GM19193 (cell line): ENCODE data around the gene ALG10B.

Experiments used
- POLR2A ChIP-seq: IDR thresholded peaks from 4 replicates; pipeline ENCODE4 v1.6.1; 2011; ENCODE audit not compliant: insufficient read depth, insufficient read length; ENCODE audit errors: extremely low read depth

Gene ALG10B, protein sequence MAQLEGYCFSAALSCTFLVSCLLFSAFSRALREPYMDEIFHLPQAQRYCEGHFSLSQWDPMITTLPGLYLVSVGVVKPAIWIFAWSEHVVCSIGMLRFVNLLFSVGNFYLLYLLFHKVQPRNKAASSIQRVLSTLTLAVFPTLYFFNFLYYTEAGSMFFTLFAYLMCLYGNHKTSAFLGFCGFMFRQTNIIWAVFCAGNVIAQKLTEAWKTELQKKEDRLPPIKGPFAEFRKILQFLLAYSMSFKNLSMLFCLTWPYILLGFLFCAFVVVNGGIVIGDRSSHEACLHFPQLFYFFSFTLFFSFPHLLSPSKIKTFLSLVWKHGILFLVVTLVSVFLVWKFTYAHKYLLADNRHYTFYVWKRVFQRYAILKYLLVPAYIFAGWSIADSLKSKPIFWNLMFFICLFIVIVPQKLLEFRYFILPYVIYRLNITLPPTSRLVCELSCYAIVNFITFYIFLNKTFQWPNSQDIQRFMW

DNA sequence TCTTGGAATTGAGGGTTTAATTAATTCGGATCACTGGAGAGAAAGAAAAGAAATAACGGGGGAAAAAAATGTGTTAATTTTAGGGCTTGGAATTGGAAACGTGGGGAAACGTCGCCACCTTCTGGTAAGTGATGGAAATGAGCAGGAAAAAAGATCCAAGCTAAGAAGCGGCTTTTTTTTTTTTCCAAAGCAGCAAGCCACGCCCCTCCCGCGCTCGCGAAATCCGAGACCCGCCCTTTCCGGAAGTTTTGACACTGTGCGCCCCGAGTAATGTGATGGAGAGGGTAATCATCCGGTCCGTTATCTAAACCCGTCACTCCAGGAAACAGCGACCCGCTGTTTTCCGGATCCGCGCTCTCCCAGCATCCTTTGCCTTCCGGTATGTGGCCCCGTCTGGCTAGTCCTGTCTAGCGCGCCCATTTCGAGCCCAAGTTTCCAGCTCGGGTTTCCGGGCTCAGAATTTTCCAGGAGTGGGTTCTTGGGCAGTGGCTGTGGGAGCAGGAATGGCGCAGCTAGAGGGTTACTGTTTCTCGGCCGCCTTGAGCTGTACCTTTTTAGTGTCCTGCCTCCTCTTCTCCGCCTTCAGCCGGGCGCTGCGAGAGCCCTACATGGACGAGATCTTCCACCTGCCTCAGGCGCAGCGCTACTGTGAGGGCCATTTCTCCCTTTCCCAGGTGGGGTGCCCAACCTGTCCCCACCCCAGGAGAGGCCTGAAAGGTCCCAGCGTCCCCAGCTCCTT, at the start of gene ALG10B:
Gene ALG10B (plus strand): TSS at position 384 of the 739 bp plus-strand sequence. CDS start 120 bp downstream, at position 504.
- peak; percentile 88 for TF ChIP-seq POLR2A

DNA sequence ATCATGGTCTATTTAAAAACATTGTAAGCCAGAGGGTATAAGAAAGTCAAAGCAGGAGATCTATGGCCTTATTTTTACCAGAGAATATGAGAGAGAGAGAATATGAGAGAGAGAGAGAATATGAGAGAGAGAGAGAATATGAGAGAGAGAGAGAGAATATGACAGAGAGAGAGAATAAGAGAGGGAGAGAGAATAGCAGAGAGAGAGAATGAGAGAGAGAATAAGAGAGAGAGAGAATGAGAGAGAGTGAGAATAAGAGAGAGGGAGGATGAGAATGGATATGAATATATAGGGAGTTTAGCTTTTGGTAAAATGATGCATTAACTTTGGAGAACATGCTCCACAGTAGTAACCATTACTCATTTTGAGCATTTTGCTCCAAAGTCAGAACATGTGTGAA, 48.0 kb upstream of the ALG10B start:
- no peak for TF ChIP-seq POLR2A

DNA sequence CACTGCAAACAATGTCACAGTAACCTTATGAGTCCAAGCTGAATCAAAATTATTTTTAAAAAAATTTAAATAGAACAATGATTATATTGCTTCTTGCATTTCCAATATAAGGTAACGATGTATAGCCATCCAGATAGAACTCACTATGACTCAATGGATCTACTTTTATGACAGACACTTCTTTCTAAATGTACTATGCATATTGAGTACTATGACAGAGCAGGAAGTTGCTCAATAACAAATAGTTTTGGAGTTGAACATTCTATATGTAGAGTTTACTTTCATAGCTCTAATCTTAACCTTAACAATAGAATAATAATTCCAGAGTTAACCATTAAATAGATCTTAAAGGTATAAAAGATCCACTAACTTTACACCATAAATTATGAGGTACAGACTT, 46.7 kb upstream of the ALG10B start:
- TF ChIP-seq POLR2A = no peak

DNA sequence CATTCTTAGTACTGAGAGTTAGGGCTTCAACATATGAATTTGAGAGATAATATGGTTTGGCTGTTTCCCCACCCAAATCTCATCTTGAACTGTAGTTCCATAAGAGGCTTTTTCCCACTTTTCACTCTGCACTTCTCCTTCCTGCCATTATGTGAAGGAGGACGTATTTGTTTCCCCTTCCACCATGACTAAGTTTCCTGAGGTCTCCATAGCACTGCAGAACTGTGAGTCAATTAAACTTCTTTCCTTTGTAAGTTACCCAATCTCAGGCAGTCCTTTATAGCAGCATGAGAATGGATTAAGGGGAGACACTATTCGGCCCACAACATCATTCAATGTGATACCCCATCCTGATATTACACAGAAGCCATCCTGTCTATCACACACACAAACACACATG, 36.8 kb upstream of the ALG10B start:
- TF ChIP-seq POLR2A = no peak

DNA sequence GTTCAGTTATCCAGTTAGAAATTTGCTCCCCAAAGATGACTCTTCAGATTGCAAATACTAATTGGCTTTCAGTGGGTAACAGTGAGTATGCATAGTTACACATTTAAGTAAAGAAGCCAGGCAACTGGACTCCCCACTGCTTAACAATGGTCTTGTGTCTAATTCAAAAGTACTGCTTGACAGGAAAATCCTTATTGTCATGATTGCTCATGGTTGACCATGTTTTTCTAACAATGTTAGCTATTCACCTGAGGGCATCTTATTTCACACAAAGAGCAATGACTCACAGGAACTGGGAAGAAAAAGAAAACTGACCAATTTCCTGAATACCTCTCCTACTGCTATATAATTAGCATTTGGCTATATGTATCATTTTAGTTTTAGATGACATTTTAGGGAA, 33.7 kb upstream of the ALG10B start:
- TF ChIP-seq POLR2A = no peak

DNA sequence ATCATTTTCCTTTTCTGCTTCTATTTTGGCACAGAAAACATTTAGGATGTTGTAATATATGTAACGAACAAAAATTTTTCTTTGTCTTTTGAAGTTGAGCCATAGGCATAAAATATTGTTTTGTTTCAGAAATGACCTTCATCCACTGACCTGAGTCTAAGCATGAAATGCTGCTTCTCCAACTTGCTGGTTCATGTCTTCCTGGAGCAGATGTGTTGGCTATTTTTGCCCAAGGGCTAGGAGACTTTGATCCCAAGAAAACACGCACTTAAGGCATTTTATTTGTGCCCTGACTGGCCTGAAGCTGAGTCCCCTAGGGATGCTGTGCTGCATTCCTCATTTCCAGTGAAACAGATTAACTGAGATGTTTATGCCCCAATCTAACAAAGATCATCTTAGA, 27.2 kb upstream of the ALG10B start:
- no peak for TF ChIP-seq POLR2A

DNA sequence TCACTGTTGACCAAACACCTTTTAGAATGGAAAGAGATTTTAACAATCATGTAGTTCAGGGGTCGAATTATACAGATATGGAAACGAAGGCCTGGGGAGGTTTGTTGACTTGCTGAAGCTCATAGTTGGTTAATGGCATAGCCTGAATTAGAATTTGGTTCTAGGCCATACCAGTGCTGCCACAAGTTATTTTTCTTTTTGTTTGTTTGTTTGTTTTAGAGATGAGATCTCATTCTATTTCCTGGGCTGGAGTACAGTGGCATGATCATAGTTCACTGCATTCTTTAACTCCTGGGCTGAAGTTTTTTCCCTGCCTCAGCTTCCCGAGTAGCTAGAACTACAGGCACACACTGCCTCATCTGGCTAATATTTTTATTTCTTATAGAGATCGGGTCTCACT, 25.4 kb upstream of the ALG10B start:
- no peak for TF ChIP-seq POLR2A

DNA sequence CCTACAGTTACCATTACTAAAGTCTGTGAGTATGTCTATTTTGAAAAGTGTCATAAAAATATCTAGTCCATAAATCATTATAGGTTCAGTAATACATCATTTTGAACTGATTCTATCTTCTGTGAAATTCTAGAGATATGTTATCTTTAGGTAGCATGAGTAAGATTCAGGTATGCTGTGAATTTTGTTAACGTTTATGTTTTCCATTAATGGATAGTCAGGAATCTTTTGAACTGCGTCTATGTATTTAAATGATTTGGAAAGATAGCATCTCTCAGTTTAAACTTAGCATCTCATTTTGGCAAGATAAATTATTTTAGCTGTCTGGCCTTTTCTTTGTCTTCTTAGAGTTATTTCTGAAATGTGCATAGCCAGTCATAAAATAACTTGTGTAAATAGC, 8.3 kb downstream of the ALG10B start:
- no peak for TF ChIP-seq POLR2A

DNA sequence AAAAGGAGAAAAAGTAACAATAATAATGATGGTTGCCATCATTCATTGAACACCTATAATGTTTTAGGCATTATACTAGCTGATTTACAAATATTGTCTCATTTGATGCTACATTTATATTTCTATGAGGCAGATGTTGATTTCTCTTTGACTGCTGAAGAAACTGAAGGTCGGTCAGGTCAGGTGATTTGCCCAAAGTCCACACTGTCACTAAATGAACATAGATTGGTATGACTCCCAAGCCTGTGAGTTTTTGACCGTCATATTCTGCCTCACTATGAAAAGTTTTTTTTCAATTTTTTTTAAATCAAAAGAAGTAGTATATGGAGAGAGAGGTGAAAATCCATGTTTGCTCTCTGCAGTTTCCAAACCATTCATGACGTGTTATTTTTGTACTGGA, 10.8 kb downstream of the ALG10B start:
- TF ChIP-seq POLR2A = no peak

DNA sequence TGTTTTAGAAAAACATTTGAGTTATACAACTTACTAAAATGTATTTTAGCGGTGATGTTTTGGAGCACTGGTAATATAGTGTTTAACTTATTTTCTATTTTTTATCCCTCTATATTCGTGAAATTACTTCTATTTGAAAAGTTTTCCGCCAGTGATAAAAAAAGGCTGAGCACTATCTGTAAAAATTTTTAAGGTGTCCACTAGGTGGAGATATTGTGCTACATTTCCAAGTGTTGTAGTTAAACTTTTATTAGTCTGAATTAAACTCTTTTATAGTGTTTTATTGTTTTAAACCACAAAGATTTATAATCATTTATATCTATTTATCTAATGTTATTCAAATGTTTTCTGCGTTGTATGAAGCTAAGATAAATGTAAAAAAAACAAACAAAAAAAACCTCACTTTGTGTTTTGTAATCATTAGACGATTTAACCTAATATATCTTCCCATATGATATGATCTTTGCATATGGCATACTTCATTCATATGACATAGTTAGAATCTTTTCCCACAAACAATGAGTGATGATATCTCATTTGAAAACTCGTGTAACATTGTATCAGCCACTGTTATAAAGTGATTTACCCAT, 11.8 kb downstream of the ALG10B start:
- TF ChIP-seq POLR2A = no peak

DNA sequence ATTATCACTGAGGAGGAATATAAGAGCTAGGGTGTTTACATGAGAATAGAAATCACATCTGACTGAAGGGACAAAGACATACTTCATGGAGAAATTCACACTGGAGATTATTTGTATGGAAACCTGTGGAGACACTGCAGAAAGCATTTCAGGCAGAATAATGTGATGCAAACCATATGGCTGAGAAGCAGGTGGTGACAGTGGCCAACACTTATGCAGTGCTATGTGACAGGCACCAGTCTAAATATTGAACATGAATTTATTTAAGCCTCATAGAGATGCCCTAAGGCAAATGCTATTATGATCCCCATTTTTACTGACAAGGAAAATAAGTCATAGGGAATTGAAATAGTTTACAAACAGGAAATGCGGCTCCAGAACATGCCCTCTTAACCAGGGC, 16.2 kb downstream of the ALG10B start:
- TF ChIP-seq POLR2A = no peak

DNA sequence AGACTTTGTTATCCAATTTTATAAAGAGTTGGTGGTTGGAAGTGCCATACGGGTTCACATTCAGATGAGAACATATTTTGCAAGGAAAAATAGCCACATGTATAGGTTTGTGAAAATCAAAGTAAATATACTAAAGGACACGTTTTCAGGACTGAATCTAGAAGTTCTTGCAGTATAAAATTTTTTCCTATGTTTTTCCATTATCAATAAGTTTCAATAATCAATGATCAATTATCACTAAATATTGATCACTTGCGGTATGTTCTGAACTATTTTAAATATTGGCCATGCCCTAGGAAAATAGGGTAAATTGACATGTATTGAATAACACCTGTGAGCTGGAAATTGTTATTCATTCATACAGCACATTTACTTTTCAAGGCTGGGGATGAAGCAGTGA, 25.9 kb downstream of the ALG10B start:
- TF ChIP-seq POLR2A = no peak

DNA sequence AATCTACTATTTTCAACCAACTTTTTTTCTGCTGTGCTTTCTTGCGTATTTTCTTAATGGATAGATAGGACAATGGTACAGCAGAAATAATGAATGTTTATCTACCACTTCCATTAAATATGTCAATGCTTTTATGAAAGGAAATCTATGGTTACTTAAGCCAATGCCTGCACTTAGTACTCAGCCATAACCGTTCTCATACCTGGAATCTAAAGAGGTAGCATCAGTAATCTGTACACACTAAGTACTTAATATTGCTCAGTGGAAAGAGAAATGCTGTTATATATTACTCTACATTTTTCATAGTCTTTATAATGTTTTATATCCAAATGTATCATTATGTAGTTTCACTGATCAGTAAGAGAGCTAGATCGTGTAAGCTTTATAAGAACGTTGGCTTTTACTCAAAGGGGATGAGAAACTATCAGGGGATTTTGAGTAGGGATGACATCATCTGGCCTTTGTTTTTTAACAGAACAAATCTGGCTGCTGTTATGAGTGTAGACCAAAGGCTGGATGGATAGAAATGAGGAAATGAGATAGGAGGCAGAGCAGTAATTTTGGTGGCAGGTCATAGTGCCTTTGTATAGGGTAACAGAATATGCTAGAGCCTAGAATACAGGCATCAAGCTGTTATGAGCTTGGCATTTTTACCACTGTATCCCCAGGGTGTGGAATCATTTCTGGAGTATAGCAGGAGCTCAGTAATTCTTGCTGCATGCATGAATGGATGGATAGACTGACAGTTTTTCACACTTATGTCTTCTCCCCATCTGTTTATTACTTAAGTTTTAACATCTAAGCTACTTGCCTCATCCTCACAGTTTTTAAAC, 34.0 kb downstream of the ALG10B start:
- no peak for TF ChIP-seq POLR2A

DNA sequence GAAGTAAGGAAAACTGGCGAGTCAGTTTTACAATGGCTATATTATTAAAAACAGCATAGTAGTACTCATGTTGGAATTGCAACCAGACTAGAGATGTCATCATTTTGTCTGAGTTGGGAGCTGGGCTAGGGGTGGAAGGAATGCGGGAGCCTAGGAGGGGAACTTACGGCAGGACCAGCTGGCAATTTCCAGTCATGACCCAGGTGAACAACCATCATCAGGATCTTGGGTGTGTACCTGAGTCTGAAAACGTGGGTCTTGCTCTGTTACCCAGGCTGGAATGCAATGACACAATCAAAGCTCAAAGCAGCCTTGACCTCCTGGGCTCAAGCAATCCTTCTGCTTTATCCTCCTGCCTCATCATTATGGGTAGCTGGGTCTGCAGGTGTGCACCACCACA, 50.9 kb downstream of the ALG10B start:
- TF ChIP-seq POLR2A = no peak

DNA sequence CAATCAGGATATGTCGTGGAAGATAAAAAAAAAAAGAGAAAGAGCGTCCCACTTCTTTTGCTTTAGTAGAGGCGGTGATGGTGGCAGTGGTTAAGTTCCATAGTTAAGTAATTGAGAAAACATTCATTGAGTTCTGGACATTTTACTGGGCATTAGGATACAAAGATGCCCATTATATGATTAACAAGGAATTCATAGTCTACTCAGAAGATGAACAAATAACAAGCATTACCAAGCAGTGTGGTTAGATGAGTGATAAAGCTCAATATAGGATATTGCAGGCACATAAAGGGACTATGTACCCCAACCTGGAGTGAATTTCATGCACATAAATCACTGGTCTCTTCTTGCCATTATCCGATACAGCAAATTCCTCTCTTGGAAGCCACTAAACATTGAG, 53.7 kb downstream of the ALG10B start:
- no peak for TF ChIP-seq POLR2A
